Hepatic stellate cell (primary cell): ENCODE results near the gene TNRC18.
"Not testable (repeated sequence)": the region's sequence is repeated elsewhere in the genome, so short reads cannot be mapped to it uniquely, and the experiment has no call there.

Experiments used
- DNase-seq: peaks from one replicate; pipeline ENCODE4 v3.0.0; 2011; ENCODE audit warnings: low spot score

TNRC18 gene

GRCh38 chr7:5375925-5376324, 47.7 kb downstream of the TNRC18 start:
- DNase-seq = no peak

DNA sequence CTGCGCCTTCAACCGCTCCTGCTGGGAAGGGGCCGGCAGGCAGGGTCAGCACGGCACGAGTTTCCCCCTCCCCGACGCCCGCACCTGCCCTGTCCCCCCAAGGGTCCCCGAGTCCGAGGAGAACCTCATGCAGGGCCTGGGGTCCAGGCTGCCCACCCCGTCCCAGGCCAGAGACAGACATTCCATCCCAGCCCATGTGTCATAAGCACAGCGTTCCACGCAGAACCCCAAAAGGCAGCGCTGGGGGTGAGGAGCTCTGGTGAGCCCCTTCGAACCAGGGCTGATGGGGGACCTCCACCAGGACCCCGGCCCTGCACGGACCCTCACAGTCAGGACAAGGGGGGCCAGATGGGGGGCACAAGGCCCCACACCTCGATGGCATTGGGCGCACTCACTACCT, 49.2 kb downstream of the TNRC18 start:
- DNase-seq = no peak

DNA sequence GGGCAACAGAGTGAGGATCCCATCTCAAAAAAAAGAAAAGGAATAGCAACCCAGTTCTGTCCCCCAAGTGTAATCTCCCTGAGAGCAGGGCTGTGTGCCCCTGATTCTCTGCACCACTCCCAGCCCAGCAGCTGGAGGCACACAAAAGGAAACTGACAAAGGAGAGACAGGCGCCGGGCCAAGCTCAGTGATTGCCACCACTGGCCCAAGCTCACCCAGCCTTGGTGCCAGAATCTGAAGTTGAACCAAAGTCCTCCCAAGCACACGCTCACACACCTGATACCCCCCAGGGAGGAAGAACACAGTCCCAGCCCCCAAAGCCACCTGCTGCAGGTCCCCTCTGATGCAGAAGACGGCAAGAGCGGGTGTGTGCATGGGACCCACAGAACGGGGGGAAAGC, 50.3 kb downstream of the TNRC18 start:
- no peak for DNase-seq

GRCh38 chr7:5370454-5371353, 52.9 kb downstream of the TNRC18 start:
- DNase-seq = no peak

DNA sequence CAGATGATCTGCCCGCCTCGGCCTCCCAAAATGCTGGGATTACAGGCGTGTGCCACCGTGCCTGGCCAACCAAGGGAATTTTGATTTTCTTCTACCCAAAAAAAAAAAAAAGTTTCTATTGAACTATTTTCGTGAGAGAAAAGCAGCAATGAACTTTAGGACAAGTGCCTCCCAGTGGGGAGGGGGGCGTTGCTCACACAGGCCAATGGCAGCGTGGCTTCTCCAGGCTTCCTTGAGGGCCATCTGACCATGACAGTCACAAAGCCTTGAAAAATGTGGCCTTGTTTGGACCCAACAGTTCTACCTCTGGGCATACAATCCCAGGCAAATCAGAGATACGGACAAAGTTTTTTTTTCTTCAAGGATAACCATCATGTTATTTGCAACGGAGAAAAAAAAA, 56.0 kb downstream of the TNRC18 start:
- DNase-seq = no peak

DNA sequence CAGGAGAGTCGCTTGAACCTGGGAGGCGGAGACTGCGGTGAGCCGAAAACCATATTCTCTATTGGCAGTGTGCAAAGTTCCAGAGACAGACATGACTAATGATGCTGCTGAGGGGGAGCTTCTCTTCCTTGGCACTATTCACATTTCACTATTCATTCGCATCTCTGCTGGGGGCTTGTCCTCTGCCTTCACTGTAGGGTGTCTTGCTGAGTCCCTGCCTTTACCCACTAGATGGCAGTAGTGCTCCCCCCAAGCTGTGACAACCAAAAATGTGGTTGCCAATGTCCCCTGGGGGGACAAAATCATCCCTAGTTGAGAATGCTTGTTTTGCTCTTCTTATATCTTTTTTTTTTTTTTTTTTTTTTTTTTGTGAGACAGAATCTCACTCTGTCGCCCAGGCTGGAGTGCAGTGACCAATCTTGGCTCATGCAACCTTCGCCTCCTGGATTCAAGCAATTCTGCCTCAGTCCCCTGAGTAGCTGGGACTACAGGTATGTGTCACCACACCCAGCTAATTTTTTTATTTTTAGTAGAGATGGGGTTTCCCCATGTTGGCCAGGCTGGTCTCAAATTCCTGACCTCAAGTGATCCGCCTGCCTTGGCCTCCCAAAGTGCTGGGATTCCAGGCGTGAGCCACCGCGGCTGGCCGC, 57.5 kb downstream of the TNRC18 start:
- peak; percentile 91 for DNase-seq

DNA sequence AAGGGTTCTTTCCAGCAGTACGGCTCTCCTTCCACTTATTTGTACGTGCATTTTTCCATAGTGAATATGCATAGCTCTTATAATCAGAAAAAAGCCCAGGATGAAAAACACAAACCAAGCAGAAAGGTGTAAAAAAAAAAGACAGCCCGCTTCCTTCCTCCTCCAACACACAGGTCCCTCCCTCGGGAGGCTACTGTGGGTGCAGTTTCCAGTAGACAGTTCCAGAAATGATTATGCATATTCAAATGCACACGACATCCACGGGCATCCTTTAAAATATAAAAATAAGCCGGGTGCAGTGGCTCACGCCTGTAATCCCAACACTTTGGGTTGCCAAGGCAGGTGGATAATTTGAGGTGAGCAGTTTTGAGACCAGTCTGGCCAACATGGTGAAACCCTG, 59.9 kb downstream of the TNRC18 start:
- DNase-seq = no peak

DNA sequence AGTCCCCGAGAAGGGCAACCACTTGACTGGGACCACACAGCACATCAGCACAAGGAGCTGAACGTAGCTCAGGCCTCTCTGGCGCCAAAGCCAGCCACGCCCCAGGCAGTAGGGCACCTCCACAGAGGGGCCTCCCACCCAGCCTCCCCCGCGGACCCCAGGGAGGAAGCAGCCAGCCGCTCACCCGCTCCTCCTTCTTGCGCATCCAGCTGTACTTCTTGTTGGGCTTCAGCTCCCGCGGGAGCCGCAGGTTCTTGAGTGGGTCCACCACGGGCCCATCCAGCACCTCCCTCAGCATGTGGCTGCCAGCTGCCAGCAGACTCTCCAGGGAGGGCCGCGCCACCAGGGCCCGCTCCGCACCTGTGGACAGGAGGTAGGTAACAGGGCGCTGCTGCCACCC, 61.2 kb downstream of the TNRC18 start:
- DNase-seq = no peak

DNA sequence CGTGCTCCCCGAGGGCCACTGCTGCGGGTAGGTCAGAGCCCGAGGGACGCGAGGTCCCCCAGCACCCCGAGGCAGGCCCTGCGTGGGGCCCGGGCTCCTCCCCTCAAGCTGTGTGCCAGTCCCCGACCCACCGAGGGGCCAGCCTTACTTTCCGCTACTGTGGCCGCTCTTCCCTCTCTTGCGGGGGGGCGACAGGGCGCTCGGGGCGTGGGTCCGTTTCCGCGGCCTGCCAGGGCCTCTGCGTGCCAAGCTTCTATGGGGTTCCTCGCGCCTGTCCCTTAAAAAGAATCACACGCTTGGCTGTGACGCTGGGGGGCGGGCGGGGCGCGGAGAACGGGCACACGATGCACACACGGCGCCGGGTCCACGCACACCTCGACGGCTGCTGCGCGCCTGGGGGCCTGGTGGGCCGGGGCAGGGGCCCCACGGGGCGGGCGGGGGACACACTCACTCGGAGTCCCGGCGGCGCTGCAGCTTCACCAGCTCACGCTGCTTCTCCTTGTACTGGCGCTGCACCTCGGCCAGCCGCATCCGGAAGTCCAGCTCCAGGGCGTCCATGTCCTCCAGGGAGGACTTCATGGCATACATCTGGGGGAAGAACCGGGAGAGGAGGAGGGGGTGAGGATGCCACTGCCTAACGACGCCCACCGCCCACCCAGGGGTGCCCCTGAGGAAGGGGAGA, 62.0 kb downstream of the TNRC18 start:
- DNase-seq = no peak

DNA sequence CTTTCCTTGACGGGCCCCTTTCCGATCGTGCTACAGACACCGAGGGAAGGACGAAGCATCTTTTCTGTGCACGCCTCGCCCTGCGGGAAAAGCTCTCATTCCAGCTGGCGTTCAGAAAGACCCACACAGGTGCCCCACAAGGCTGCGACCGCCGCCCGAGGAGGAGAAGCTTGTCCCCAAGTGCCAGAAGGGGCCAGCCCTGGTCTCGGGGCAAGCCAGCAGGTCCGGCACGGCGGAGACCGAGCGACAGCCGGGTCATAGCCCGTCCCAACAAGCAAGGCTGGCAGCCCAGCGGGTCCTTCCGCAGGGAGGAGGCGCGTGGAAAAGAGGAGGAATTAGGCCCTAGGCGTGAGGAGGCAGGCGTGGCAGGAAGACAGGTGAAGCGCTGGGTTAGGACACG, 62.7 kb downstream of the TNRC18 start:
- DNase-seq = no peak

DNA sequence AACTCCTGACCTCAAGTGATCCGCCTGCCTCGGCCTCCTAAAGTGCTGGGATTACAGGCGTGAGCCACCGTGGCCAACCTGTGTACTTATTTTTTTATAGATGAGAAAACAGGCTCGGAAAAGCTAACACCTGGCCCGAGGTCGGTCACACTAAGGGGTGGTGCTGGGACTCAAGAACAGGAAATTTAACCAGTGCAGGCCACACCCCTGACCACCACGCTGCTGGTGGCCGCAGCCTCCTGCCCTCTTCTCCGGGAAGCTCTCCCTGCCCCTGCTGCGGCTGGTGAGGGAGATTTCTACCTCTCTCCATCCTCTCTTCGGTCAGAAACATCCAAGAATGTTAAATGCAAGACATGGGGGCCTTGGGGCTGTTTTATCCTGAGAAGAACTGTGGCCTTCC, 63.2 kb downstream of the TNRC18 start:
- no peak for DNase-seq

- not testable (repeated sequence) for DNase-seq
Measured at GRCh38 chr7:5360021-5360420, 63.6 kb downstream of the TNRC18 start.

GRCh38 chr7:5359344-5359743, 64.3 kb downstream of the TNRC18 start:
- DNase-seq = no peak

- DNase-seq = no peak
Measured at GRCh38 chr7:5357951-5358350, 65.7 kb downstream of the TNRC18 start.

GRCh38 chr7:5356751-5357119, 66.9 kb downstream of the TNRC18 start:
- no peak for DNase-seq

- DNase-seq = peak; percentile 49
Measured at GRCh38 chr7:5354460-5355232, 69.0 kb downstream of the TNRC18 start.

- no peak for DNase-seq
Measured at GRCh38 chr7:5352440-5353010, 71.1 kb downstream of the TNRC18 start.

DNA sequence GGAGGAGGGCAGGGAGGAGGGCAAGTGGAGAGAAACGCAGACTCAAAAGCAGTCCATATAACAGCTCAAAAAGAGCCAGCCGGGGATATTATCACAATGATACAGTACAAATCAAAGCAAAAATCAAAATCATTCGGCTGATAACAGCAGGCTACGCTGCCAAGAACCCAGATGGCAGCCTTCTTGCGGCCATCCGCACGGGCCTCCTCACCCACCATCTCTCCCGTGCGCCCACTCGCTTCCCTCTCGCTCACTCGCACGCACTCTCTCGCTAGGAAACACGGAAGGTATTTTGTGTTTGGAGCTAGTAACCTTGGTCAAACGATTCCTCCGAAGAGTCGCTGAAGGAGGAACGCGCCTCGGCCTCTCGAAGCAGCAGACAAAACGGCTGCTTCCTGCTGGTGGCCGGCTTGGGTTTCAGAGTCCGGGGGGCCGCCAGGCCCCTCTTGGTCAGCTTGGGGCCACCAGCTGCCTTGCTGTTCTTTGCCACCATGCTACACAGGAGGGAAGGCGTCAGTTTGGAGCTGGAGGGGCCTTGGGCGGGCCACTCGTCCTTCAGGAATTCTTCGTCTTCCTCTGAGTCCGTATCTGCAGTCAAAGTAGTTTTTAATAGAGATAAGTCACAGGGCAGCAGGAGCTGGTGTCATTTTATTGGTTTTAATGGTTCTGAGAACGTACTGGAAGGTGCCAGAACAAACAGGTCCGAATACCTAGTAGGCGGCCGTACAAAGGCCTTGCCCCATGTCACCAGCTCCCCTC, 71.9 kb downstream of the TNRC18 start:
- DNase-seq = no peak

GRCh38 chr7:5350600-5351385, 72.8 kb downstream of the TNRC18 start:
- DNase-seq = no peak

DNA sequence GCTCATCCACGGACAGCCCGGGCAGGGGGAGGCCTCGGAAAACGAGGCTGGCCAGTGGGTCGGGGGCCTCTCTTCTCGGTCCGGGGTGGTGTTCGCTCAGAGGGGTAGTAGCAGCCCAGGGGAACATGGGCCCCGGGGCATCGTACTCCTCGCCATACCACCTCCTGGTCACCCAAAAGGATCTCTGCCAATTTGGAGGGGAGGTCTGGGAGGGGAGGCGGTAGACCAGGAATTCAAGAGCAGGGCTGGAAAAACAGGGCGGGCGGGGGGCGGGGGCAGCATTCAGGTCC, 73.5 kb downstream of the TNRC18 start:
- DNase-seq = no peak
